Keratinocyte (primary cell): Measurements from ENCODE around the gene ALG6. TPM values are rescaled to one million over a fixed set of nuclear protein-coding genes. Genes with fewer than 3 reads are reported as not detected.
A peak's percentile ranks its signal among the peaks of the same experiment; 100 is the strongest.

Experiments
- DNase-seq: peaks from one replicate; pipeline ENCODE4 v3.0.0-alpha.2; 2011; ENCODE audit warnings: low read depth, missing footprints, low spot score
- FAIRE-seq: peaks from 2 replicates; lab custom pipeline; 2011; peaks lifted over from hg19 to GRCh38; lab: Jason Lieb, UNC
- H2AFZ ChIP-seq: 2 replicates; pipeline ENCODE4 v1.6.0; 2012; ENCODE audit warnings: low read length, control low read depth, inconsistent platforms; ENCODE audit not compliant: control insufficient read depth
- H3K27ac ChIP-seq: 2 replicates; pipeline ENCODE4 v1.5.1; 2011; ENCODE audit warnings: low read length; ENCODE audit not compliant: control insufficient read depth, insufficient read depth
- H3K27me3 ChIP-seq: 3 replicates; pipeline ENCODE4 v1.6.0; 2011; ENCODE audit warnings: low read length; ENCODE audit not compliant: control insufficient read depth, insufficient read depth; ENCODE audit errors: extremely low read depth
- H3K36me3 ChIP-seq, 2 experiments: 2 replicates in 1 of 2; 3 replicates in 1 of 2; pipeline ENCODE4 v1.5.1; 2011; ENCODE audit warnings: low read length in 2 of 2, mild to moderate bottlenecking in 1 of 2; ENCODE audit not compliant: control insufficient read depth in 2 of 2, insufficient read depth in 2 of 2; ENCODE audit errors: extremely low read depth in 1 of 2
- H3K4me1 ChIP-seq: 3 replicates; pipeline ENCODE4 v1.5.1; 2011; ENCODE audit warnings: low read length; ENCODE audit not compliant: control insufficient read depth, insufficient read depth; ENCODE audit errors: extremely low read depth
- H3K4me2 ChIP-seq: 3 replicates; pipeline ENCODE4 v1.6.0; 2011; ENCODE audit warnings: low read depth, low read length; ENCODE audit not compliant: control insufficient read depth, insufficient read depth; ENCODE audit errors: extremely low read depth
- H3K4me3 ChIP-seq, 3 experiments: fragments of 200-600 bp in 1 of 3; sonication (generic) in 1 of 3; 2 replicates in 2 of 3; 3 replicates in 1 of 3; pipeline ENCODE4 v1.5.1; 2011 to 2016; ENCODE audit warnings: low read length in 3 of 3, mild to moderate bottlenecking in 3 of 3, control low read depth in 2 of 3, inconsistent platforms in 1 of 3, low read depth in 1 of 3, mixed read lengths in 1 of 3, mixed run types in 1 of 3, moderate library complexity in 1 of 3; ENCODE audit not compliant: control insufficient read depth in 2 of 3, insufficient read depth in 2 of 3; ENCODE audit errors: extremely low read depth in 1 of 3
- H3K79me2 ChIP-seq: 2 replicates; pipeline ENCODE4 v1.6.0; 2012; ENCODE audit warnings: low read length; ENCODE audit not compliant: control insufficient read depth, insufficient read depth
- H3K9ac ChIP-seq: 3 replicates; pipeline ENCODE4 v1.6.0; 2011; ENCODE audit warnings: low read length; ENCODE audit not compliant: control insufficient read depth, insufficient read depth; ENCODE audit errors: extremely low read depth
- H3K9me1 ChIP-seq: 3 replicates; pipeline ENCODE4 v1.6.0; 2011; ENCODE audit warnings: low read length; ENCODE audit not compliant: control insufficient read depth, insufficient read depth; ENCODE audit errors: extremely low read depth
- H3K9me3 ChIP-seq: 2 replicates; pipeline ENCODE4 v1.5.1; 2012; ENCODE audit warnings: low read depth, low read length; ENCODE audit not compliant: control insufficient read depth
- H4K20me1 ChIP-seq: 3 replicates; pipeline ENCODE4 v1.6.0; 2011; ENCODE audit warnings: low read length; ENCODE audit not compliant: control insufficient read depth, insufficient read depth; ENCODE audit errors: extremely low read depth
- EZH2 ChIP-seq: IDR thresholded peaks from one replicate; pipeline ENCODE4 v1.6.1; 2012; ENCODE audit warnings: inconsistent platforms, mild to moderate bottlenecking, low read length, moderate library complexity
- dilution Hi-C: fragments of 300-500 bp; cut with MboI; formaldehyde crosslinking; loops from one replicate; pipeline ENCODE4 v1.7.0; 2020; ENCODE audit warnings: low sequenced_read_pairs; ENCODE audit not compliant: extremely low pct_ligation_motif_present
- polyA minus RNA-seq, 3 experiments: library from RNA; depleted of rRNA, polyadenylated mRNA; stranded (reverse); fragments of >200 nt; gene quantifications; 1 replicate in 1 of 3; 2 replicates in 1 of 3; 3 replicates in 1 of 3; pipeline ENCODE4 v1.2.3, GENCODE V29; 2011
- polyA plus RNA-seq, 5 experiments: library from polyadenylated mRNA; depleted of rRNA in 3 of 5; stranded (reverse) in 3 of 5; stranded (forward) in 1 of 5; unstranded in 1 of 5; fragments of >200 nt; gene quantifications; 1 replicate in 1 of 5; 2 replicates in 3 of 5; 3 replicates in 1 of 5; pipeline versions ENCODE4 v1.2.1 to v1.2.3, GENCODE V29; 2011 to 2012; ENCODE audit warnings: missing spikeins in 2 of 5, low read depth in 1 of 5, low replicate concordance in 1 of 5
- TF ChIP-seq, protein P1 (sequence below), 3 experiments: IDR thresholded peaks in 1 of 3; conservative IDR thresholded peaks in 1 of 3; optimal IDR thresholded peaks in 1 of 3; 2 replicates in 2 of 3; 3 replicates in 1 of 3; pipeline versions ENCODE3 to v1.5.1; 2011; ENCODE audit warnings: low read length in 3 of 3, mild to moderate bottlenecking in 3 of 3, moderate library complexity in 2 of 3, control low read depth in 1 of 3, inconsistent platforms in 1 of 3; ENCODE audit not compliant: insufficient read depth in 2 of 3; ENCODE audit errors: extremely low read depth in 1 of 3

The ALG6 gene
- polyA plus RNA-seq (8.7 to 20.5 TPM (median 11.8 TPM) in 3 replicates), polyA minus RNA-seq (0.85 to 13.5 TPM (median 6.5 TPM) in 3 replicates)
- polyA plus RNA-seq (2011; ENCODE audit: low read depth) = 5.8 TPM
- polyA plus RNA-seq (2011; cell fraction: cytosol; rRNA removed) = 4.4 and 8.3 TPM in 2 replicates
- 14.1 and 23.1 TPM in 2 replicates for polyA plus RNA-seq (2011; cell fraction: nucleus; rRNA removed)
- polyA plus RNA-seq (2012; ENCODE audit: low replicate concordance) = 6.2 and 8.7 TPM in 2 replicates
- polyA minus RNA-seq (2011; cell fraction: cytosol; rRNA and poly(A)+ RNA removed) = 2.5 TPM
- polyA minus RNA-seq (2011; cell fraction: nucleus; rRNA and poly(A)+ RNA removed) = 10.9 and 14.5 TPM in 2 replicates

DNA sequence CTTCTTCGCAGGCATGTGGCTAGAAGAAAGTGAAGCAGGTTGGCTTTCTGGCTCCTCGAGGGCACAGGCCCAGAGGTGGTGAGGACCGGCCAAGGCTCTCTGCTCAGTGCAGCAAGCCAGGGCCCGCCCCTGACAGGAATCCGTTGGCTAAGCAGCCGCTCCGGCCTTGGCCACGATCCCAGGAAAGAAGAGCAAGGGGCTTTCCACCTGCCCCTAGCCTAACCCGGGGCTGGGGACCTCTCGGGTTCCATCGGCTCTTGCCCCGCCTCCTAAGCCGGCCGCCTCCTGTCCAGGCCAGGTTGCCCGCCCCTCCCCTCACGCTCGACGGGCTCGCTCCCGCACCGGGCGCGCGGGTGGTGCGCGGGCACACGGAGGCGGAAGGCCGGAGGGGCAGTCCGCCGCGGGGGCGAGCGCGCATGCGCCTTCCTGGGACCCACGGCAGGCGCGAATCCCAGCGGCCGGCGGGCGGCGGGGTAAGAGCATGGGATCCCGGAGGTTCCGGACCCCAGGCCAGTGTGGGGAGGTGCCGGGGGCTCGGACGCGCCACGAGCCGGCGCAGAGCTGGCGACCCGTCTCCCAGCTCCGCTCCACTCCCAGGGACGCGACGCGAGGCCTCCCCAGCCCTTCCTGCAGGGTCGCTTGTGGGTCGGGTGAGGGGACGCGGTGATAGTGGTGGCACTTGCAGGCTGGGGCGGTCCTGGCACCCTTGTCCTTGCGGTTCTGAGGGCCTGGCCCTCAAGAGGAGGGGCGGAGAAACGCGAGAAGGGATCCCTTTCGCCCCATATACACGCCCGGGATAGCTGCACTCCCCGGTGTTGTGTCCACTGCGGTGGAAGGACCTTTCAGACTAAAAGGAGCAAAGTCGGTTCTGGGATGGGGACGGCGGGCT lies at the start of gene ALG6:
ALG6 (plus strand) TSS at position 413 of the 889 bp plus-strand sequence. CDS start 3,351 bp downstream, outside the sequence.
- no peak for TF ChIP-seq EZH2
- TF ChIP-seq, protein P1, sequence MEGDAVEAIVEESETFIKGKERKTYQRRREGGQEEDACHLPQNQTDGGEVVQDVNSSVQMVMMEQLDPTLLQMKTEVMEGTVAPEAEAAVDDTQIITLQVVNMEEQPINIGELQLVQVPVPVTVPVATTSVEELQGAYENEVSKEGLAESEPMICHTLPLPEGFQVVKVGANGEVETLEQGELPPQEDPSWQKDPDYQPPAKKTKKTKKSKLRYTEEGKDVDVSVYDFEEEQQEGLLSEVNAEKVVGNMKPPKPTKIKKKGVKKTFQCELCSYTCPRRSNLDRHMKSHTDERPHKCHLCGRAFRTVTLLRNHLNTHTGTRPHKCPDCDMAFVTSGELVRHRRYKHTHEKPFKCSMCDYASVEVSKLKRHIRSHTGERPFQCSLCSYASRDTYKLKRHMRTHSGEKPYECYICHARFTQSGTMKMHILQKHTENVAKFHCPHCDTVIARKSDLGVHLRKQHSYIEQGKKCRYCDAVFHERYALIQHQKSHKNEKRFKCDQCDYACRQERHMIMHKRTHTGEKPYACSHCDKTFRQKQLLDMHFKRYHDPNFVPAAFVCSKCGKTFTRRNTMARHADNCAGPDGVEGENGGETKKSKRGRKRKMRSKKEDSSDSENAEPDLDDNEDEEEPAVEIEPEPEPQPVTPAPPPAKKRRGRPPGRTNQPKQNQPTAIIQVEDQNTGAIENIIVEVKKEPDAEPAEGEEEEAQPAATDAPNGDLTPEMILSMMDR (optimal IDR thresholded peaks at IDR 0.05 in 1 of 3, IDR thresholded peaks at IDR 0.05 in 1 of 3, conservative IDR thresholded peaks at IDR 0.05 in 1 of 3; ENCODE audit: extremely low read depth in 1 of 3, insufficient read depth in 2 of 3, low read length in 3 of 3) = no peak
- Histone ChIP-seq H3K4me3 (peak within 1 kb of the TSS; percentile 77 to 95 (median 94)), H3K27me3 (no peaks in the 10 kb centered on the region), H3K9me3 (no peaks in the 10 kb centered on the region), H3K9me1 (no peaks in the 10 kb centered on the region), H2AFZ (peak within 1 kb of the TSS; percentile 100), H3K79me2 (peaks cover 7% of the 10 kb centered on the region), H3K36me3 (peaks cover 0 to 2% of the 10 kb centered on the region in 2 experiments), H3K4me1 (peaks cover 8% of the 10 kb centered on the region), H3K4me2 (peak within 1 kb of the TSS; percentile 92), H3K9ac (peak within 1 kb of the TSS; percentile 89), H3K27ac (peak within 1 kb of the TSS; percentile 66), H4K20me1 (no peaks in the 10 kb centered on the region)
- dilution Hi-C loops = no loop called here
- no peak for FAIRE-seq
- peak; percentile 36 for DNase-seq

DNA sequence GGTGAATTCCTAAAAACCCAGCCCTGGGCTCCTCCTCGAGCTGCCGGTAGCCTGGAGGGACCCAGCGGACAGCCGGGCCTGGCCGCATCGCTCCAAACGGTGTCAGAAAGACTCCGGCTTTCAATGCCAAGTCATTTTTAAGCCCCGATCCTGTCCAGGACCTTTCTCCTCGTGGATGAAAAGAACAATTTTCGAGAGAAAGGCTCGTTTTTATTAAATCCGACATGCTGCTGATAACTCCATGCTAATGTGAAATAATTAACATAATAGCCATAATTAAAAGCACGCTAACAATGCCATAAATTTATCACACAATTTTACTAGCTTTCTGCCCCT lies 49.6 kb upstream of the ALG6 start:
- no peak overlapping the region for H3K27ac ChIP-seq
- no peaks in the 10 kb centered on the region for H3K79me2 ChIP-seq
- FAIRE-seq (no peak), DNase-seq (no peak)
- no peaks in the 10 kb centered on the region for H3K9me1 ChIP-seq
- peak overlapping the region in 1 of 3 experiments; percentile 61 for H3K4me3 ChIP-seq
- peaks cover 65% of the 10 kb centered on the region for H3K27me3 ChIP-seq
- no peaks in the 10 kb centered on the region for H3K36me3 ChIP-seq
- peak overlapping the region; percentile 73 for H3K4me2 ChIP-seq
- peak; percentile 77 for TF ChIP-seq EZH2
- TF ChIP-seq, protein P1 (optimal IDR thresholded peaks at IDR 0.05 in 1 of 3, IDR thresholded peaks at IDR 0.05 in 1 of 3, conservative IDR thresholded peaks at IDR 0.05 in 1 of 3; ENCODE audit: extremely low read depth in 1 of 3, insufficient read depth in 2 of 3, low read length in 3 of 3) = no peak
- peaks cover 4% of the 10 kb centered on the region for H3K9me3 ChIP-seq
- H2AFZ ChIP-seq = no peak overlapping the region
- H4K20me1 ChIP-seq = no peaks in the 10 kb centered on the region
- H3K9ac ChIP-seq = no peak overlapping the region
- dilution Hi-C loops = no loop called here
- H3K4me1 ChIP-seq = peaks cover 6% of the 10 kb centered on the region
